PC-9 (cell line): Measurements from ENCODE around the gene RFTN1.

ENCODE experiments used
- CTCF ChIP-seq: fragments of 200-600 bp; sonication (generic); conservative IDR thresholded peaks from 2 replicates; pipeline ENCODE4 v1.6.1; 2017; ENCODE audit warnings: mixed run types, antibody characterized with exemption, mild to moderate bottlenecking, moderate library complexity
- EZH2 ChIP-seq: fragments of 200-600 bp; sonication (generic); IDR thresholded peaks from 2 replicates; pipeline ENCODE4 v1.8.0; 2017; ENCODE audit warnings: antibody characterized with exemption, low read depth

- no peak for TF ChIP-seq CTCF
- no peak for TF ChIP-seq EZH2
These were observed 236.0 kb downstream of the RFTN1 start for GRCh38 chr3:16277471-16277870.
